HG03139 (cell line): ENCODE measurements around the gene CCDC88A.

Source experiments
- ATAC-seq: cut with Tn5 transposase; IDR thresholded peaks from one replicate; pipeline ENCODE4 v1.9.1; 2021; ENCODE audit not compliant: unreplicated experiment

Gene CCDC88A

DNA sequence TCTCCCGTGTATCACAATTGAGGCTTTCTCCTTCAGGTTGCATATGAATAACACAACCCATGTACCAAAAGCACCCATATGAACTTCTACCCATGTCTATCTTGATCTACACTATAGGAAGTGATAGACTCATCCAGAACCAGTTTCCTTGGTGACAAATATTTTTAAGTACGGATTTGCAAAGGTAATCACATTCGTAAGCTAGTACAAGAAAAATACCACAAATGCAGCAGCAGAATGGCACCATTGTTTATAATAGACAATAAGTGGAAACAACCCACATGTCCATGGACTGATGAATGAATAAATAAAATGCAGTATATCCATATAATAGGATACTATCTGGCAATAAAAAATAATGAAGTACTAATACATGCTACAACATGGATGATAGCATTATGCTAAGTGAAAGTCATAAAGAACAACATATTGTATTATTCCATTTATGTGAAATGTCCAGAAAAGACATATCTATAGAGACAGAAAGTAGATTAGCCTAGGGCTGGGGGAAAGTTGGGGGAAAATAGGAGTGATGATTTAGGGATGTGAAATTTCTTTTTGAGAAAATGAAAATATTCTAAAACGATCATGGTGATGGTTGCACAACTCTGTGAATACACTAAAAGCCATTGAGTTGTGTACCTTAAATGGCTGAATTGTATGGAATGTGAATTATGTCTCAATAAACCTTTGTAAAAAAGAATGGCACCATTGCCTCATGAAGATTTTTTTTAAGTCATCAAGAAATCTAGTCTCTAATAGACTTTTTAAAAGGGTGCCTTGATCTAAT, 3.4 kb upstream of the CCDC88A start:
- ATAC-seq: no peak

DNA sequence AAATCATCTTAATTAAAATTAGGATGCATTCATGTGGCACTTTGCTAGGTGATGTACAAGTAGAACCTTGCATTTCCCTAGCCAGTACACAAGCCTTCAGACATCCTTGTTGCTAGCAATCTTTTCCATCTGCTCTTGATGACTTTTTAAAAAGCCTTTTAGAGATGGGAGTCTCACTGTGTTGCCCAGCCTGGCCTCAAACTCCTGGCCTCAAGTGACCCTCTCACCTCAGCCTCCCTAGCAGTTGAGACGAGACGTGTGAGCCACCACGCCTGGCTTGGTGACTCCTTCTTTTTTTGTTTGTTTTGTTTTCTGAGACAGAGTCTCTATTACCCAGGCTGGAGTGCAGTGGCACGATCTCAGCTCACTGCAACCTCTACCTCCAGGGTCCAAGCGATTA, 1.7 kb upstream of the CCDC88A start:
- no peak for ATAC-seq

DNA sequence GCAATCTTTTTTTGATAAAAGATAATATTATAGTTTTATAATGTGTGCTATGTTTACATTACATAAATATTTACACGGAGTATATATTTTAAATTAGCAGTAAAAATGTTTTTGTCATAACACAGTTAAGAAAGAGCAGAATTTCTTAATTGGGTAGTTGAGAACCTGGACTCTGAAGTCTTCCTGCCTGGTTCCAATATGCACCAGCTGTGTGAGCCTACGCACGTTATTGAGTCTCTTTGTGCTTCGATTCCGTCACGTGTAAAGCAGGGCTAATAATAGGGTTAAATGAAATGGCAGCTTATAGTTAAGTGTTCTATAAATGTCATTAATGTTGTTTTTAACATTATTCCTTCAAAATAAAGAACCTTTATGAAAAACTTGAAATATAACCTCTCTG, 1.2 kb upstream of the CCDC88A start:
- no peak for ATAC-seq

DNA sequence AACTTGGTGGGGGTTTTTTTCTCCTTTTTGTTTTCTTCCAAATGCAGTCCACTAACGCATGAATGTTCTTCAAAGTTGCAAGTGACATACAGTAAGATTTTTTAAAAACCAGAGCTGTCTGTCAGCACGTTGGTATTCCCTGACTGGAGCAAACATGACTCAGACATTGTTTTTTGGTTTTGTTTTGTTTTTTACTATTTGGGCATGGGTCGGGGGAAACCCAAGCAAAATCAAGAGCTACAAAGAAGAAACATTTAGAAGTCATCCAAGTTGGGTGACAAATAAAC, 726 bp upstream of the CCDC88A start:
- ATAC-seq: no peak

DNA sequence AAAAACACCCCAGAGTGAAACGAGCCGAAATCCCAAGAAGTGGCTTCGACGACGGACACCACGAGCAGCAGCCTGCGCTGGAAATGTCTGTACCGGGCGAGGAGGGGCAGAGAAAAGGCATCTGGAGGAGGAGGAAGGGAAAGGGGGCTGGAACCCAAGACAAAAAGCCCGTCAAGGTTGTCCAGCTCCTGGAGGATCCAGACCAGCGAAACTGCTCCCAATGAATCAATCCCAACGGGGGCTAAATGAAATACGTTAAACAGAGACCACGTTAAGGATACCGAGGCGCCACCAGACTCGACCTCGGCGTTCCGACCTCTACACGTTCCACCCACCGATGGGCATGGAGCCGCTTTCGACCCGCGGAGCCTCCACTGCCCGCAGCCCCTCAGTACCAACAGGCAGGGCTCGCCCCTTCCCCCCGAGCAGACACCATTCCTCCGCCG, 400 bp downstream of the CCDC88A start:
- ATAC-seq: peak; percentile 12

DNA sequence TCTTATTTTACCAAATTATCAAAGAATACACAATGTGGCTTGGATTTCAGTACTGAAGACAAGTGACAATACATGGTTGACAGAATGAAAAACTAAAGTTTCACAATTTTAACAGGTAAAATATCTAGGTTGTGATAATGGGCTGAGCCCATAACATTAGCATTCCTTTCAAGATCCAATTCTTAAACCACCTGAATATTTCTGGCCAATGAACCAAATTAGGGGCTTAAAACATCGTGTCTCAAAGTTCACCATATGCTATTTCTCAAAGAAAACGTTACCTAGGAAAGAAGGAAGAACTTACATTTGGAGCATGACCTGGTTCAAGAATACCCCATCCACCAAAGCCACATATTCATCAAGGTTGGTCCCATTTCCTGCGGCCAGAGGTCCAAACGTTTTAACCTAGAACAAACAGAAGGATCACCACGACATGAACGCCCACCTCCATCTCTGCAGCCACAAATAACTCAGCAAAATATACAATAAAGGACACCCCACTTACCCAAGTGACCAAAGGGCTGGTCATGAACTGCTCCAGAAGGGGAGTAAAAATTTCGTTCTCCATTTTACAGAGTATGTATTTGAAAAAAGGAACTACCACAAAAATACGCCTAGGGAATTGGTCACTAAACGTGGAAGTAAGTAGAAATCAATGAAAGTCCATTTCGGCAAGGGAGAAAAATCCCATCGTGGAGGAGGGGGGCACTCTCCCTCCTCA, 984 bp downstream of the CCDC88A start:
- ATAC-seq: no peak

DNA sequence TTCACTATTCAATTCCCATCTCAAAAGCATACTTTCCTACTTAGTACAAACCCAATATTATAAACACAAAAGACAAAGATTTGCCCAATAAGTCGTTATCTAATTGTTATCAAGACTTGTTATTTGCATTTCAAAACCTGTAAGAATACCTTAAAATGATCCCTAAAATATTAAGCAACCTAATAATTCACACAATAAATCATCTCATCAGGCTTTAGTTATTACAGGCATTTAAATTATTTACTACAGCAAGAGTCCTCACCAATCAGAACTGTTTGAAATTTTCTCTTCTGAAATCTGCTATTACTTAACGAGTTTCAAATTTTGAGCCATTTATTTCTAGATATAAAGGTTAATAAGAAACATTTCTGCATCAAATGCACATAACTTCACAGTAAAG, 1.6 kb downstream of the CCDC88A start:
- no peak for ATAC-seq

DNA sequence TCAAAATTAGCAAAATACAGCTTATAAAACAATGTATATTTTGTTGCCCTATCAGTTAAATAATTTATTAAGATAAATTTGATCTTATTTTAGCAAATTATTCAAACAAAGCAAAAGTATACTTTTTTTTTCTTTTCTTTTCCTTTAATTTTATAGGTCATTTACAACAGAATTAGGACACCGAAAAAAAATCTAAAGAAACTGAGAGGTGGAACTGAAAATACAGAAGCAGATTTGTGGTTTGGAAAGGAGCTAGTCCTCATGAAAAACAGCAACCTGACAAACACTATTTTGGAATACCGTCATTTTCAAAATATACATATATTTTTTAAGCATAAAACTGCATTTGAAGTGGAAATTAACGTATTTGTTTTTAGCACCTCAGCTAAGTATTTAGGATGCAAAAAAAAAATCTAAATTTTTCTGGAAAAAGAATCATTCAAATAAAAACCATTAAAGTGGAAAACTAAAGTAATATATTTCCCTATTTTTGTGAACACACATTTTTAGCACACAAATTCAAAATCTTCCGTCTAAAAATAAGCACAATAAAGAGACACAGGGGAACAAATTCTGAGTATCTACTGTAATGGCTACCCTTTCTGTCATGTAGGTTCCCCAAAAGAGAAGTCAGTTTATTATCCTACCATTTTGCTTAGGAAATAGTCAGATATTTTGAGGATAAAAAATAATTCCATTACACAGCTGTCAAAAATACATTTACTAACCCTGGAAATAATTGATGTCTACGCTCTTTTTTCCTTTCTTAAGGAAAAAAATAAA, 2.7 kb downstream of the CCDC88A start:
- ATAC-seq: no peak

DNA sequence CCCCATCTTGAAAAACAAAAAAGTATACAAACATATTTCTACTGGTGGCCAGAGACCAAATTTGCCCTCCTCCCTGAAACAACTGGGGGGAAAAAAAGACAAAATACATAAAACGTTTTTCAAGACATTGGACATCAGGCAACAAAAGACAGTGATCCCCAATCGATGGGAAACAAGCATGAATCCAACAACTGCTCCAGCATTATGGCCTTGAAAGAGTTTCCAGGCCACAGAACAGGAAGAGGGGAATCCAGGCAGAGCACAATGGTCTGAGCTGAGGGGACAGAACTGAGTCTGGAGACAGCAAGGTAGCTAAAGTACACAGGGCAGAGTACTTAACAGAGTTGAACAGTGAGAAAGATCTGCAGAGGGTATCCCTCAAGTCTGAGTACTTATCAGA, 4.4 kb downstream of the CCDC88A start:
- ATAC-seq: no peak

DNA sequence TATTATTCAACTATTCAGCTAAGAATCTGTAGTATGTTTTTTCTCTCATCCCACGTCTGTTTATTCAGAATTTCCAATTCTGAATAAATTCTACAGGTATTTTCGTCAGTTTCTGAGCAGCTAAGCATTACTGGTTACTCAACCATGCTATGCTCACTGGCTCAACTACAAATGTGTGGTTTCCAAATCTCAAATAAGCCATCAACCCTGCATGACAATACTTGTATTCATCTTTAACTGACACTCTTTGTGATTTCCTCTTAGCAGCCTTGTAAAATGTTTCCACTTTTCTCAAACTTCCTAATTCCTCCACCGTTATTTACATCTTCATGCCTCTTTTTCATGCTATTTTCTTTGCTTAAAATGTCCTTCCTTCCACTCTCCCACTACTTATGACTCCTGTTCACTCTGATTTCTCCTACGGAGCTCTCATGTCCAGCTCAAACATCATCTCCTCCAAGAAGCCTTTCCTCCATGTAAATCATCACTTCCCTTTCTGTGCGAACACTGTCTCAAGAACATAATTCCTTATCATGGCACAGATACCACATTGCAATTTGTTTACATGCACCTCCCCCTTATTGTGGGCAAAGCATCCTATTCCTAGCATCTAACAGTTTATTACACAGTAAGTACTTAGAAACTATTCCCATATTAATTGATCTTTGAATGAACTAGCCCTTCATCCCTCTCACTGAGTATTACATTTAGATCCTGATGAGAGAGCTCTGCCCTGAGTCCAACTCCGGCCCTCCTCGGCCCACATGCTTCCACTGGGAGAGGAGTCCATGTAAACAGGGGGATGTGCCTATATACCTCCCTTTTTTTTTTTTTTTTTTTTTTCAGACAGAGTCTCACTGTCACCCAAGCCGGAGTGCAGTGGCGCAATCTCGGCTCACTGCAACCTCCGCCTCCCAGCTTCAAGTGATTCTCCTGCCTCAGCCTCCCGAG, 10.5 kb downstream of the CCDC88A start:
- no peak for ATAC-seq

DNA sequence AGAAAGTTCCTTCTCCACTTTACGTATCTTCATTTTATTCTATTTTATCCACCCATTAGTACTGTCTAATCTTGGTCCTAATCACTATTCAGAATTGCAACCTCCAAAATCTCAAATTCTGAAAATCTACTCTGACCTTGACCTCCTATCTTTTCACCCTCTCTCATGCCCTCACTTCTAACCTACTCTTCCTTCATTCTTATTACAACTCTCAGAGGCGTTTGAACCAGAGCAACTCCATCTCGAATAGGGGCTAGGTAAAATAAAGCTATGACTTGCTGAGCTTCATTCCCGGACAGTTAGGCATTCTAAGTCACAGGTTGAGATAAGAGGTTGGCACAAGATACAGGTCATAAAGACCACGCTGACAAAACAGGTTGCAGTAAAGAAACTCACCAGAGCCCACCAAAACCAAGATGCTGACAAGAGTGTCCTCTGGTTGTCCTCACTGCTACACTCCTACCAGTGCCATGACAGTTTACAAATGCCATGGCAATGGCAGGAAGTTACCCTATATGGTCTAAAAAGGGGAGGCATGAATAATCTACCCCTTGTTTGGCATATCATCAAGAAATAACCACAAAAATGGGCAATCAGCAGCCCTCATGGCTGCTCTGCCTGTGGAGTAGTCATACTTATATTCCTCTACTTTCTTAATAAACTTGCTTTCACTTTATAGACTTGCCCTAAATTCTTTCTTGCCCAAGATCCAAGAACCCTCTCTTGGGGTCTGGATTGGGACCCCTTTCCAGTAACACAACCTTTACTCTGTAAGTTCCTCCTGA, 11.4 kb downstream of the CCDC88A start:
- no peak for ATAC-seq

DNA sequence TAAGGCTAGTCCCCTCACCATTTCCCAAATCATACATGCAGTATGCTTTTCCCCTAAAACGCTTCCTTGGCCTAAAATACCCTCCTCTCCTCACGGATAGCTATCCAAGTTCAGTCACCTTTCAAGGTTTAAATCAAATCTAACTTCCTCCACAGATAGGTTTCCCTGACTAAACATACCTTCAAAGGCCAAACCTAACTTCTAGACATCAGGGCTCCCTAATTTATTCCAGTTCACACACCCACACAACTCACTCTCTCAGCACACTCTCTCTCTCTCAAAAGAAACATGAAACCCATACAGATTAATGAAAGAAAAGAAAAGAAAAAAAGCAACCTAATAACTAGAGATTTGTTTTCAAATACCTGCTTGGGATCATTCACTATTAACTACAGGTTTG, 14.5 kb downstream of the CCDC88A start:
- ATAC-seq: no peak

DNA sequence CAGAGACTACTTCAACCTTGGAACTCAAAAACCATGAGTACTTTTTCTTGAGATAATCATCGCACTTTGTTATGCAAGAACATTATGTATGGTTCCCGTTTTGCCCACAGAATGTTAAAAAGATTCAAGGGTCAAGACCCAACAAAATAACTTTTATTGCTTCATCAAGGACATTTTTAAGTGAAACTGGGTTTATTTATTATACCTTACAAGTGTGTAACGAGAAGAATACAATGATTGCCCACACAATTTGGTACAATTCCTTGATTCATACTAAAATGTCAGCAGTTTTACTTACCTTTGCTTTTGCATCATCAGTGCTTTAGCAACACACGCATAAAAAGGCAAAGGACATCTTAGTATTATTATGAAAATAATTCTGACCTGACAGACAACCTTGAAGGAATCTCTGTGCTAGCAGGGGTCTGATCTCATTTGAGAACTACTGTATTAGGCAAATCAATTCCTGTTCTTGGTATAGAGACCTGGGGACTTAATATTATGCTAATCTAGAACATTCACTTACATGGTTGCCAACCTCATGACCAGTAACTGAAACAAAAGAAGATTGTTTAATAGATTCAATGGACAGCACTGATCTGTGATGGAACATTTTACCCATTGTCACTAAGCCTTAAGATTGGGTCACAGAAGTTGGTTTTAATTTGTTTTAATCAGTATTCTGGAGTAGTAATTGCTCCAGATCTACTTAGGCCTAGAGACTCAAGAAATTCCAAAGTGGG, 16.2 kb downstream of the CCDC88A start:
- ATAC-seq: no peak

DNA sequence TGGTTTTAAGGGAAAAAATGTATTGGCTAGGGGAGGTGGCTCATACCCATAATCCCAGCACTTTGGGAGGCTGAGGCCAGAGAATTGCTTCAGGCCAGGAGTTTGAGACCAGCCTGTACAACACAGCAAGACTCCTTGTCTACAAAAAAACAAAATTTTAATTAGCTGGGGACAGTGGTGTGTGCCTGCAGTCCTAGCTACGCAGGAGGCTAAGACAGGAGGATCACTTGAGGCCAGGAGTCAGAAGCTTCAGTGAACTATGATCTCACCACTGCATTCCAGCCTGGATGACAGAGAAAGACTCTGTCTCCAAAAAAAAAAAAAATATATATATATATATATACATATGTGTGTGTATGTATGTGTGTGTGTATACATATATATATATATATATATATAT, 18.5 kb downstream of the CCDC88A start:
- ATAC-seq: no peak

DNA sequence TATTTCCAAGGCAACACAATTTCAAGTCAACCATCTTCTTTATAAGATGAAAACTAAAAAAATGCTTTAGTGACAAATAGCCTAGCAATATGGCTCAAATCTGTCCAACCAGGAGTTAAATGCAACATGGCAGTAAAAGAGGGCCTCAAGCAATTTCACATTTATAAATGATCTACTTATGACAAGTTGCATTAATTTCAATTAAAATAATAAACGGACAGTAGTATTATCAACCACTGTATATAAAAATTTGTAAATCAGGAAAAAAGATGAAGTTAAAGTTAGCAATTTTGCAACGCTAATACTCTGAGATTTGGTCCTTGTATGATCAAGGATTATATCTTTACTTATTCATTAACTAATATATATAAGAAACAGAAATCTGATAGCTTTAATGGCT, 19.3 kb downstream of the CCDC88A start:
- ATAC-seq: no peak

DNA sequence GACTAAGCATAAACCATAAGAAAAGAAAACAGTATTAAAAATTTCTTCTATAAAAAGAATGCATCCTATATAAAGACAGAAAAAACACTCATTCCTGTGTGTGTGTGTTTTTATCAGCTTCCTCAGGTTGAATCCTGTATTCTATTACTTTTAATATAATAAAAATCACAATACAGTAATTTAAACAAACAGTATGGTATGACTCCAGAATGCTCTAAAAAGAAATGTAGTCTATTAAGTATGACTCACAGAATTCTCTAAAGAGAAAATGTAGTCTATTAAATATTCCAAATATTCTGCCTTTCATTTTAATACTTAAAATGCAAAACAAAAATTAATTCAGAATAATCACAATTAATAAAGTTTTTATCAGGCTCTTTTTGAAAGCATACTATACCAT, 19.8 kb downstream of the CCDC88A start:
- ATAC-seq: no peak

DNA sequence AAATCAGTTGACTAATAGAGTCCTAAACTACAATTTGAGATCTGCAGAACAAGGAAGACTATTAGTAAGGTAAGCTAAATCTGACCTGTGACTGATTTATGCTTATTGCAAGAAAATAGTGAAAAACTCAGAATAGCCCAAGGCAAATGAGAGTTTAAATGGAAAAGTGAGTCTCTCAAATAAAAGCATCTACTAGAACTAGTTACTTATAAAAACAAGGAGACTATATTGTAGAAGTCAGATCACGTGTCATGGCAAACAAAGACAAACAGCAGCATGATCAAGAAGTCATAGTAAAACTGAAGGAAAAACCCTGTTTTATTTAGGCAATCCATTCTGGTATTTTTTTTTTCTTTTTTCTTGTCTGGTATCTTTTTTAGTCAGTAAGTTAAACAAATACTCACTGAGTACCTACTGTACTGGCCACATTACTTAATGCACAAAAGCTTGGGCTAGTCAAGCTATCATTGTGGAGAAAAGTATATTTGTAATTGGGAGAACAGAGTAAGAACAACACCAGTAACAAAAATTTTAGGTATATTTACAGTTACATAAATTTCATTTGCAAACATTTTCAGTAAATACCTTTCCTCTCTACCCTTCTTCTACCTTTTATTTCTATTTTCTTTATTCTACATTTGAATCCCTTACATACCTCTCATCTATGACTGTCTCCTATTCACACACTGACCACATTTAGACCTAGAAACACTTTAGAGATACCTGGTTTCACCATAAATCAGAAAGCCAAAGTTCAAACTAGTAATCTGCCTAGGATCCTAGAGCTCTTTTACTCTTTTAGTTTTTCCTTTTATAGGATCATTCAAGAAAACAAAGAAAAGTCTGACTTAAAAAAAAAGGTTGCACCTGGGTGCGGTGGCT, 23.7 kb downstream of the CCDC88A start:
- ATAC-seq: no peak

DNA sequence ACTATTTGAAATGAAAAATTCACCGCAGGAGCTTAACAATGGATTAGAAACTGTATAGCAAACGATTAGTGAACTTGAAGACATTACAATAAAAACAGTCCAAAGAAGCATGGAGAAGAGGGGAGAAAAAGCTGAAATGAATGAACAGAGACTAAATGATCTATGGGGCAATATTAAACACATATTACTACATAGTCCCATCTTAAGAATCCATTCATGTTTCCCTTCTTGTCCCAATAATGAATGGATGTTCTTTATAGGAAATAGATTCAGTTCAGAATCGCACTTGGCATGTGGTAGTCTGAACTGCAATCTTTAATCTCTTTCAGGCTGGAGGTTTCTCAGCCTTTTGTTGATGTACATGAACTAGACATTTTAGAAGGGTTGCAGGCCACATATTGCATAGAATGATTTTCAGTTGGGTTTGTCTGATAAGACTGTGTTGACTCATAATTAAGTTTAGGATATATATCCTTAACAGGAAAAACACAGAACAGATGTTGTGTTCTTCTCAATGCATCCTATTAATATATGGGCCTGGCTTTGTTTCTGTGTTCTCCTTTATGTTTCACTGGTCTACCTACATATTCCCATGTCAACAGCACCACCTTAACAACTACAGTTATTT, 27.9 kb downstream of the CCDC88A start:
- no peak for ATAC-seq
